K562 (cell line): Measurements from ENCODE around the gene PSMA5. TPM values are rescaled to one million over a fixed set of nuclear protein-coding genes. Genes with fewer than 3 reads are reported as not detected.

Source experiments
- ATAC-seq: fragments of 200-7000 bp; cut with Tn5 transposase; 3 replicates; pipeline ENCODE4 v1.9.1; 2020; ENCODE audit warnings: moderate library complexity
- BruUV-seq: library from RNA; stranded (reverse); fragments of 400-500 nt; replicated peaks from 2 replicates; lab custom pipeline; 2021; lab: Mats Ljungman, UMichigan
- CTCF ChIA-PET: fragments of 300-600 bp; formaldehyde crosslinking; extraction: SDS; loops from one replicate; lab custom pipeline; 2021; ENCODE audit warnings: low intra/inter-chr PET ratio; lab: Yijun Ruan, JAX
- POLR2A ChIA-PET: fragments of 300-600, 350-650 bp; sonication (Branson Sonifier 250); formaldehyde crosslinking; extraction: SDS; loops from one replicate; lab custom pipeline; 2021; ENCODE audit warnings: antibody characterized with exemption, inconsistent platforms; lab: Yijun Ruan, JAX
- DNase-seq, 4 experiments: peaks; one replicate each; pipeline versions ENCODE4 v3.0.0 to v3.0.0-alpha.2; 2011 to 2018; ENCODE audit warnings: low spot score in 3 of 4, mixed read lengths in 3 of 4; ENCODE audit errors: extremely low read depth in 1 of 4
- FAIRE-seq: peaks from 2 replicates; lab custom pipeline; 2011; peaks lifted over from hg19 to GRCh38; lab: Jason Lieb, UNC
- H2AFZ ChIP-seq: 2 replicates; pipeline ENCODE4 v1.6.0; 2011; ENCODE audit warnings: low read depth, low read length, control low read depth, inconsistent platforms
- H3K27ac ChIP-seq: fragments of 200-600 bp; 3 replicates; pipeline ENCODE4 v1.8.0; 2011; ENCODE audit warnings: low read depth, mild to moderate bottlenecking, control low read depth, inconsistent platforms, low read length, moderate library complexity, mixed read lengths; ENCODE audit errors: extremely low read depth
- H3K27me3 ChIP-seq, 2 experiments: fragments of 300-600 bp in 1 of 2; 2 replicates in 1 of 2; 3 replicates in 1 of 2; pipeline versions ENCODE4 v1.6.0 to v1.8.0; 2011; ENCODE audit warnings: inconsistent platforms in 2 of 2, low read length in 2 of 2, mild to moderate bottlenecking in 1 of 2, mixed read lengths in 1 of 2, moderate library complexity in 1 of 2; ENCODE audit not compliant: control insufficient read depth in 2 of 2, insufficient read depth in 2 of 2
- H3K36me3 ChIP-seq: fragments of 300-600 bp; 3 replicates; pipeline ENCODE4 v1.8.0; 2011; ENCODE audit warnings: mild to moderate bottlenecking, low read length, inconsistent platforms; ENCODE audit not compliant: control insufficient read depth, insufficient read depth
- H3K4me1 ChIP-seq, 2 experiments: fragments of 200-600 bp in 1 of 2; replicated peaks in 1 of 2; 2 replicates in 1 of 2; 3 replicates in 1 of 2; pipeline versions ENCODE4 v1.5.1 to v1.8.0; 2011; ENCODE audit warnings: inconsistent platforms in 2 of 2, low read length in 2 of 2, mild to moderate bottlenecking in 1 of 2, mixed read lengths in 1 of 2, moderate library complexity in 1 of 2; ENCODE audit not compliant: control insufficient read depth in 2 of 2, insufficient read depth in 2 of 2
- H3K4me2 ChIP-seq: 2 replicates; pipeline ENCODE4 v1.6.1; 2011; ENCODE audit warnings: low read length, control low read depth, inconsistent platforms, mixed read lengths; ENCODE audit not compliant: insufficient read depth
- H3K4me3 ChIP-seq: fragments of 200-600 bp; sonication (generic), shearing (Covaris generic); 2 replicates; pipeline ENCODE4 v1.5.1; 2016; ENCODE audit warnings: control low read depth, inconsistent platforms
- H3K79me2 ChIP-seq: fragments of 200-600 bp; 3 replicates; pipeline ENCODE4 v1.8.0; 2011; ENCODE audit warnings: low read length, inconsistent platforms; ENCODE audit not compliant: control insufficient read depth, insufficient read depth
- H3K9ac ChIP-seq, 2 experiments: 2 replicates each; pipeline versions ENCODE4 v1.6.0 to v1.6.1; 2011; ENCODE audit warnings: low read depth in 2 of 2, low read length in 2 of 2, control low read depth in 1 of 2, inconsistent platforms in 1 of 2, mild to moderate bottlenecking in 1 of 2, mixed read lengths in 1 of 2; ENCODE audit not compliant: insufficient read depth in 1 of 2
- H3K9me1 ChIP-seq: one replicate; pipeline ENCODE4 v1.6.0; 2011; ENCODE audit warnings: inconsistent platforms, mild to moderate bottlenecking, low read length, moderate library complexity; ENCODE audit not compliant: control insufficient read depth, insufficient read depth
- H3K9me3 ChIP-seq: replicated peaks from 2 replicates; pipeline ENCODE4 v1.5.1; 2011; ENCODE audit warnings: low read depth, low read length, inconsistent platforms; ENCODE audit not compliant: control insufficient read depth, insufficient read depth
- H4K20me1 ChIP-seq: replicated peaks from 2 replicates; pipeline ENCODE4 v1.6.1; 2011; ENCODE audit warnings: low read length, inconsistent platforms, mixed read lengths; ENCODE audit not compliant: control insufficient read depth, insufficient read depth
- ARID2 ChIP-seq: fragments of 450-650 bp; IDR thresholded peaks from 2 replicates; pipeline ENCODE4 v1.6.1; 2017; ENCODE audit warnings: antibody characterized with exemption, mild to moderate bottlenecking
- C11orf30 ChIP-seq: fragments of 450-650 bp; IDR thresholded peaks from 2 replicates; pipeline ENCODE4 v1.6.1; 2016; ENCODE audit warnings: low read depth, mild to moderate bottlenecking
- CBX2 ChIP-seq: fragments of 200-600 bp; sonication (generic); IDR thresholded peaks from one replicate; pipeline ENCODE4 v1.6.1; 2012; ENCODE audit warnings: mild to moderate bottlenecking, low read length, inconsistent platforms; ENCODE audit not compliant: insufficient read depth, poor library complexity, severe bottlenecking
- NCOA6 ChIP-seq: fragments of 450-650 bp; IDR thresholded peaks from 2 replicates; pipeline ENCODE4 v1.6.1; 2017; ENCODE audit warnings: mild to moderate bottlenecking
- YBX1 ChIP-seq: fragments of 450-650 bp; IDR thresholded peaks from 2 replicates; pipeline ENCODE4 v1.7.1; 2016; ENCODE audit warnings: mild to moderate bottlenecking
- WGBS: fragments of 100-300 bp; shearing (Covaris generic); methylation state at CpG from one replicate; pipeline ENCODE4 v1.1.6; 2016; ENCODE audit warnings: low coverage, mixed read lengths; ENCODE audit not compliant: insufficient coverage; ENCODE audit errors: missing lambda C conversion rate; 5-methylcytosine and 5-hydroxymethylcytosine counted together
- in situ Hi-C: fragments of 300-500 bp; cut with MboI; formaldehyde crosslinking; loops from 4 replicates; pipeline ENCODE4 v1.15.0; 2018; ENCODE audit warnings: inconsistent platforms, mixed read lengths
- intact Hi-C: fragments of 100-400 bp; cut with micrococcal nuclease; formaldehyde crosslinking; loops from 2 replicates; pipeline ENCODE4 v1.14.2; 2022
- polyA plus RNA-seq, 8 experiments: library from polyadenylated mRNA; depleted of rRNA in 4 of 8; stranded (reverse) in 5 of 8; unstranded in 3 of 8; fragments of >200 nt; fragmentation: Nextera tagmentation in 2 of 8; fragmentation: Illumina TruSeq in 1 of 8; extraction: Ambion mirVana in 2 of 8; extraction: Trizol in 1 of 8; gene quantifications; 2 replicates each; pipeline versions ENCODE4 v1.2.1 to v1.2.3, GENCODE V29; 2011 to 2014; ENCODE audit warnings: inconsistent platforms in 1 of 8, missing spikeins in 1 of 8
- total RNA-seq, 7 experiments: library from RNA; depleted of rRNA in 6 of 7; stranded (reverse); fragments of >200 nt in 6 of 7; fragmentation: Illumina TruSeq in 2 of 7; extraction: Trizol in 2 of 7; gene quantifications; 2 replicates each; pipeline versions ENCODE4 v1.2.1 to v1.2.3, GENCODE V29; 2011 to 2021; ENCODE audit warnings: low replicate concordance in 1 of 7
- TF ChIP-seq, protein P1 (sequence below): fragments of 250-450 bp; sonication (Bioruptor Pico); IDR thresholded peaks from 2 replicates; pipeline ENCODE4 v1.4.0; 2020
- TF ChIP-seq, protein P2 (sequence below): fragments of 250-450 bp; sonication (Bioruptor Pico); IDR thresholded peaks from 2 replicates; pipeline ENCODE4 v1.8.0; 2021; ENCODE audit warnings: mild to moderate bottlenecking, moderate library complexity
- TF ChIP-seq, protein P3 (sequence below), 2 experiments: fragments of 250-450 bp in 1 of 2; fragments of 450-650 bp in 1 of 2; sonication (Bioruptor Pico) in 1 of 2; IDR thresholded peaks; 2 replicates each; pipeline versions ENCODE4 v1.6.1 to v1.8.0; 2016 to 2021; ENCODE audit warnings: mild to moderate bottlenecking in 2 of 2, moderate library complexity in 2 of 2, missing compliant biosample characterization in 1 of 2, missing genetic modification characterization in 1 of 2
- TF ChIP-seq, protein P4 (sequence below): fragments of 450-650 bp; IDR thresholded peaks from one replicate; pipeline ENCODE4 v1.6.1; 2018; ENCODE audit warnings: mild to moderate bottlenecking, moderate library complexity; ENCODE audit not compliant: partially characterized antibody

The PSMA5 gene
- total and polyA plus RNA-seq, 9 of the 15 experiments (the other 6 are each of a cell fraction or from before 2014, with no cell fraction given), result 82.6 to 542 (median 287) TPM

DNA sequence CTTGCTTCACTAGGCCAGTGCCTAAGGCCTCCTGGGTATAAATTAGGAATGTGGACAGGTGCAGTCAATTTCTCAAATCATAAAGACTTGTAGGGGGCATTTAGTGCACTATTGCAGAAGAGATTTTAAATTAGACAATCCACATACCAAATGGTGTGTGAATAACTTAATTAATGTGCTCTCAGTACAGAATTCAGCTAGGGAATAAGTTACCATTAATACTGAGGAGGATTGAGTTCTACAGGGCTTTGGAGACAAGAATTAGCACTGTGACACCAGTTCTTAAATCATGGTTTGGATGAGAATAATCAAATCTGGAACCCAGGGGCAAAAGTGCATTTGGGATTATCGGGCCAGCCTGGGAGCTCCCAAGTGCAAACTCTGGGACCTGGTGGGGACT lies 41.8 kb upstream of the PSMA5 start:
- H3K27ac ChIP-seq, result no peak overlapping the region
- intact Hi-C loops, result no loop called here
- in situ Hi-C loops, result no loop called here
- H3K9me1 ChIP-seq, result no peaks in the 10 kb centered on the region
- ATAC-seq, result no peak
- H3K4me2 ChIP-seq, result no peak overlapping the region
- H4K20me1 ChIP-seq, result no peaks in the 10 kb centered on the region; the same call in 1 of the 2 replicates
- no peaks in the 10 kb centered on the region for H3K79me2 ChIP-seq
- no TSS peak for BruUV-seq
- CTCF ChIA-PET, result no interaction called here
- WGBS, result 6% methylated on average over 1 of the region's 1 CpG
- TF ChIP-seq CBX2 (peak; percentile 17), NCOA6 (no peak)
- TF ChIP-seq, protein P1, sequence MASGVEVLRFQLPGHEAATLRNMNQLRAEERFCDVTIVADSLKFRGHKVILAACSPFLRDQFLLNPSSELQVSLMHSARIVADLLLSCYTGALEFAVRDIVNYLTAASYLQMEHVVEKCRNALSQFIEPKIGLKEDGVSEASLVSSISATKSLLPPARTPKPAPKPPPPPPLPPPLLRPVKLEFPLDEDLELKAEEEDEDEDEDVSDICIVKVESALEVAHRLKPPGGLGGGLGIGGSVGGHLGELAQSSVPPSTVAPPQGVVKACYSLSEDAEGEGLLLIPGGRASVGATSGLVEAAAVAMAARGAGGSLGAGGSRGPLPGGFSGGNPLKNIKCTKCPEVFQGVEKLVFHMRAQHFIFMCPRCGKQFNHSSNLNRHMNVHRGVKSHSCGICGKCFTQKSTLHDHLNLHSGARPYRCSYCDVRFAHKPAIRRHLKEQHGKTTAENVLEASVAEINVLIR (CRISPR knock-in tag), result no peak
- TF ChIP-seq, all 486 proteins: peak for 1
- H3K9ac ChIP-seq, result no peak overlapping the region
- H3K4me3 ChIP-seq, result no peak overlapping the region
- H3K4me1 ChIP-seq, result peaks cover 0 to 11% of the 10 kb centered on the region in 2 experiments; a peak in 3 of 5 replicates
- DNase-seq (peak in 1 of 4 experiments; percentile 8), FAIRE-seq (no peak)
- POLR2A ChIA-PET, result interaction anchor here (0.6 to 2.4 kb wide), 4 partner anchors 10 to 22 kb away, joined by 3 to 6 read pairs (median 4); no protein-coding TSS in a partner anchor
- no peaks in the 10 kb centered on the region for H3K9me3 ChIP-seq
- peaks cover 60 to 67% of the 10 kb centered on the region in 2 experiments for H3K27me3 ChIP-seq
- H2AFZ ChIP-seq, result no peak overlapping the region
- no peaks in the 10 kb centered on the region for H3K36me3 ChIP-seq

DNA sequence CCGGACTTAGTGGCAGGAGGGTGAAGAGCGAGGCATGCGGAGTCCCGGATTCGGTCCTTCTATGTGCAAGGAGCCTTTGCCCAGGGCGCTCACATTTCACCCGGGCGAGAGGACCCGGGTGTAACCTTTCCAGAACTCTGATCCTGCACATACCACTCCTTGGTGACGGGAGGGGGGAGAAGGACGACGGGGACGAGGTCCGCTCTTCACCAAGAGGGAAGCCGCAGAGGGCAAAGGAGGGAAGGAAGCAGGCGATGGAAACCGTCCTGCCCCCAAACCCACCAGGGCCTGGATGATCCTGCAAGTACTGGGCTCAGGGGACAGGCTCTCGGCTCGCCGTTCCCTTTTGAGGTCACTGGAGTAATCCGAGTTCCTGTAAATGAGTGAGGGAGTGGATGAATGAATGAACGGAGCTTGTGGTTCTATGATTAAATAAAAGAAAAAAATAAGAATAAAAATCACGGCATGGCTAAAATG lies 41.1 kb upstream of the PSMA5 start:
- Histone ChIP-seq H3K4me3 (no peak overlapping the region), H3K79me2 (no peaks in the 10 kb centered on the region), H3K9ac (no peak overlapping the region), H2AFZ (no peak overlapping the region), H3K27me3 (peaks cover 61 to 62% of the 10 kb centered on the region in 2 experiments), H4K20me1 (no peaks in the 10 kb centered on the region; the same call in 1 of the 2 replicates), H3K36me3 (no peaks in the 10 kb centered on the region), H3K9me3 (no peaks in the 10 kb centered on the region), H3K4me1 (peaks cover 0 to 11% of the 10 kb centered on the region in 2 experiments; a peak in 3 of 5 replicates), H3K27ac (no peak overlapping the region), H3K9me1 (no peaks in the 10 kb centered on the region), H3K4me2 (no peak overlapping the region)
- no peak for TF ChIP-seq C11orf30
- TF ChIP-seq, protein P2, sequence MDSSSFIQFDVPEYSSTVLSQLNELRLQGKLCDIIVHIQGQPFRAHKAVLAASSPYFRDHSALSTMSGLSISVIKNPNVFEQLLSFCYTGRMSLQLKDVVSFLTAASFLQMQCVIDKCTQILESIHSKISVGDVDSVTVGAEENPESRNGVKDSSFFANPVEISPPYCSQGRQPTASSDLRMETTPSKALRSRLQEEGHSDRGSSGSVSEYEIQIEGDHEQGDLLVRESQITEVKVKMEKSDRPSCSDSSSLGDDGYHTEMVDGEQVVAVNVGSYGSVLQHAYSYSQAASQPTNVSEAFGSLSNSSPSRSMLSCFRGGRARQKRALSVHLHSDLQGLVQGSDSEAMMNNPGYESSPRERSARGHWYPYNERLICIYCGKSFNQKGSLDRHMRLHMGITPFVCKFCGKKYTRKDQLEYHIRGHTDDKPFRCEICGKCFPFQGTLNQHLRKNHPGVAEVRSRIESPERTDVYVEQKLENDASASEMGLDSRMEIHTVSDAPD, result no peak
- TF ChIP-seq, protein P3, sequence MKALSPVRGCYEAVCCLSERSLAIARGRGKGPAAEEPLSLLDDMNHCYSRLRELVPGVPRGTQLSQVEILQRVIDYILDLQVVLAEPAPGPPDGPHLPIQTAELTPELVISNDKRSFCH (CRISPR knock-in tag; IDR thresholded peaks at IDR 0.05), result no peak
- TF ChIP-seq, protein P3 (tag; IDR thresholded peaks at IDR 0.05), result no peak
- no peak for TF ChIP-seq YBX1
- TF ChIP-seq, protein P4, sequence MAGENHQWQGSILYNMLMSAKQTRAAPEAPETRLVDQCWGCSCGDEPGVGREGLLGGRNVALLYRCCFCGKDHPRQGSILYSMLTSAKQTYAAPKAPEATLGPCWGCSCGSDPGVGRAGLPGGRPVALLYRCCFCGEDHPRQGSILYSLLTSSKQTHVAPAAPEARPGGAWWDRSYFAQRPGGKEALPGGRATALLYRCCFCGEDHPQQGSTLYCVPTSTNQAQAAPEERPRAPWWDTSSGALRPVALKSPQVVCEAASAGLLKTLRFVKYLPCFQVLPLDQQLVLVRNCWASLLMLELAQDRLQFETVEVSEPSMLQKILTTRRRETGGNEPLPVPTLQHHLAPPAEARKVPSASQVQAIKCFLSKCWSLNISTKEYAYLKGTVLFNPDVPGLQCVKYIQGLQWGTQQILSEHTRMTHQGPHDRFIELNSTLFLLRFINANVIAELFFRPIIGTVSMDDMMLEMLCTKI, result no peak
- no peak for TF ChIP-seq ARID2
- intact Hi-C loops, result no loop called here
- ChIA-PET POLR2A (no interaction called here), CTCF (no interaction called here)
- DNase-seq (peak in 1 of 4 experiments; percentile 16), FAIRE-seq (no peak), ATAC-seq (no peak)
- WGBS, result 22% methylated on average over 16 of the region's 23 CpGs
- in situ Hi-C loops, result no loop called here
- BruUV-seq, result no TSS peak
